Measurements from ENCODE around the gene RASGRP2.

GRCh38 chr11:64777449-64778222 lies 33.7 kb upstream of the RASGRP2 start:
- no peak for TF ChIP-seq CTCF (IDR thresholded peaks at IDR 0.05)
- TF ChIP-seq POLR2A (IDR thresholded peaks at IDR 0.05), result peak in 1 of 2 donors; percentile 5
